NCI-H82 treated with DMSO at 0.1 percent for 48 hours (cell line): Measurements from ENCODE around the gene UPK2.

ENCODE experiments used
- DNase-seq: peaks from one replicate; lab custom pipeline; 2025; ENCODE audit not compliant: unreplicated experiment; lab: John Stamatoyannopoulos, UW

The UPK2 gene

GRCh38 chr11:118917481-118918127, 38.5 kb upstream of the UPK2 start:
- no peak for DNase-seq

GRCh38 chr11:118918128-118918685, 37.9 kb upstream of the UPK2 start:
- no peak for DNase-seq

GRCh38 chr11:118918686-118919280, 37.3 kb upstream of the UPK2 start:
- no peak for DNase-seq

GRCh38 chr11:118921121-118921928, 34.8 kb upstream of the UPK2 start:
- DNase-seq: no peak

- DNase-seq: no peak
Measured at GRCh38 chr11:118921929-118922744, 34.0 kb upstream of the UPK2 start.

DNA sequence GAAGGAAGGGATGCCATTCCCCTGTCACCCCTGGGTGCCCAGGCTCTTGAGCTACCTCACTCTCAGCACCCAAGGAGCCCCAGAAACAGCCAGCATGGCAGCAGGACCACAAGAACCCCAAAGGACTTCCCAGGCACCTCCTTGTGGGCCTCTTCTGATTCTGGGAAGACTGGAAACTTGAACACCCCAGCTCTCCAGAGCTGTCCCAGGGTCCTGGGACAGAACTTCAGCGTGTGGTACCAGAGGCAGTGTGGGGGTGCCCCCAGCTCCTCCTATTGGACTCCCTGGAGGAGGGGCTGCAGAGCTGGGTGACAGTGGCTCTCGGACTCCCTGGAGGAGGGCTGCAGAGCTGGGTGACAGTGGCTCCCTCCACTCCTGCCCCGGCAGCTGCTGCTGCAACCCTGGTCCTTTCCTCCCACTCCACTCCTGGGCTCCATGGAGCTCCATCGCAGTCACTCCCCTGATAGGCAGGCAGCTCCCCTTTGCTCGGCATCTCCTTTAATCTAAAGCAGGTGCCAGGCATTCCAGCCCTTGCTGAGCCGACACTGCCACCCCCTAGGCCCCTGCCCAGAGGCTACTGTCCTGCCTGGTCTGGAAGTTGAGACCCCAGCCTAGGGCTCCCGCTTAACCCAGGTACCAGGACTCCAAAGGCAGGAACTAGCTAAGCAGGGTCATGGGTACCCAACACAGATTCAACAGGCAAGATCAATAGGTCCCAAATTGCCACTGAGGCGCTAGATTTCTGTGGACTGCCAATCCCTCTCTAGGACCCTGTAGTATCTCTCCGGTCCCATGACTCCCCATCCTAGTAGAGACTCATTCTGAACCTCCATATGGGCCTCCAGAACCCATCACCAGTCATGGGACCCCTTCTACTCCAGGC, 33.1 kb upstream of the UPK2 start:
- no peak for DNase-seq

DNA sequence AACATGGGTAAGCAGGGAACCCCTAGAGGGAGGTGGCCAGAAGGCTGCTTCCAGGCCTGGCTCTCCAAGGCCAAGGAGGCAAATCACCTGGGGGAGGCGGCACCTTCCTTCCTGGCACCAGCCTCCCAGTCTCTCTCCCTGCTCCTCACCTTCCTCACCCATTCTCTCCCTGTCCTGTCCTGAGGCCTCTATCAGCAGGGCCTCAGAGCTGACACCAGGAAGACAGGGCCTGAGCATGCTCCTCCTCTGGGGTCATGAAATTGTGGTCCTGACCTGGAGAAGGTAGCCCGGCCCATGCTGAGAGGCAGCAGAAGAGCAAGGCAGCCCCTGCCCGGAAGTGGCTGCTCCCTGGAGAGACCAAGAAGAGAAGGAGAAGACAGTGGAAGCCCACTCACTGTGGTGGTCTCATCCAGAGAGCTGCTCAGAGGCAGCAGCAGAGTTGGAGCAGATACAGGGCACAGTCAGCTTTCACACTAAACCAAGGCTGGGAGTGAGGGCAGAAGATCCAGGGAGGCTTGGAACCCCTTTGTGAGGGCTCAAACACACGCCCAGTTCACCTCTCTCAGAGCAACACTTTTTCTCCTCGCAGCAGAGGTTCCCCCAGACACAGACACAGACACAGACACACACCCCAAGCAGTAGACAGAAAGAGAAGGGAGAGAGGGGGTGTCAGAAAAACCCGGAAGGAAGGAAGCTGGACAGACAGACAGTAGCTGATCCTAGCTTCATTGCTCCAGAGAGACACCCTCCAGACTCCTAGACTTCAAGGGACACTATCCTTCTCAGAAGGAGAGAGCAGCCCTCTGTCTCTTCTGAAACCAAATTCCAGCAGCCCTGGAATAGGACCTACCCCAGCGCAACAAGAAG, 32.1 kb upstream of the UPK2 start:
- no peak for DNase-seq

- no peak for DNase-seq
Measured at GRCh38 chr11:118924591-118925585, 31.2 kb upstream of the UPK2 start.

DNA sequence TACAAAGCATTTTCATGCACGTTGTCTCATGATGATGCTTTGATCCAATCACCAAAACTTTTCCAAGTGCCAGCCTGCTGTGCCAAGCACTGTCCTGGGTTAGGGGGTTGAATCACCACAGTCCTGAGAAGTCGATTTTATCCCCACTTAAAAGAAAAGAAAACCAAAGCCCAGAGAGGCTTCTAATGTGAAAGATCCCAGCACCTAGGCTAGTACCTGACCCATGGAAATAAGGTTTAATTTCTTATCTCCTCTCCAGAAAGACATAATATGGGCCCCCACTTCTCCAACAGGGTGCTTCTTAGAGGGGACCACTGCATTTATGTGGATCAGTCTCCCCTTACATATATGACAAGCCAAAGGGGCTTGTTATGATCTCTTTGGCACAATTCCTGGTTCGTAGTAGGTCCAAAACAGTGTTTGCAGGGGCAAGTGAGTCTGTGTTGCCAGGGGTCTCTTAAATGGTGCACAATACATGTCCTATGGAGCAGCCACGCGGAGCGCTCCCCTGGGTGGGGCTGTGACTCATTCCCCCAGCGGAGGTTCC, 28.5 kb upstream of the UPK2 start:
- no peak for DNase-seq

- peak; percentile 78 for DNase-seq
Measured at GRCh38 chr11:118928101-118928869, 27.8 kb upstream of the UPK2 start.

- peak; percentile 62 for DNase-seq
Measured at GRCh38 chr11:118928870-118929500, 27.1 kb upstream of the UPK2 start.

DNA sequence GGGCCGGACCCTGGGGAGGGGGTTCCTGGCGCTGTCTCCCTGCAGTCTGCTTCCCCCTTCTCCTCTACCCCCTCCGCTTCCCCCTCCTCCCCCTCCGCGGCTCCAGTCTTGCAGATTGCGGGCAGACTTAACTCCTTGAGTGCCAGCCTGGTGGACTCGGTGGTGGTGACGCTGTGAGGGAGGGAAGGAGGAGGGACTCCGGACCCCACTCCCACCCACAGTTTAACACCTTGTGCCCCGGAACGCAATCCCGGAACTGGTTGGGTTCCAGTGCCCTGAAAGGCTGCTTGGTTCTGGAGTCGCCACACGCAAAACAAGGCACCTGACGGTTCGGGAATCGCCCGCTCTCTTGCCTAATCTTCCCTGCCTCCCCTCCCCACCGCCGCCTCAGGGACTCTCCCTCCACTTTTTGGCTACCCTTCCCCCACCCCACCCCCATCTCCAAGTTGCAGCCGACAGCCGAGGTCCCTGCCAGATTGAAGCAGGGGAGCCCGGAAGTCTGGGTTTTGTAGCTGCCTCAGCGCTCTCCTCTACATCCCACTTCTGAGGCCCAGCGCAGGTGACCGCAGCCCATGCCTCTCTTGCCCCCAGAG, 26.5 kb upstream of the UPK2 start:
- peak; percentile 62 for DNase-seq

GRCh38 chr11:118930094-118930712, 25.9 kb upstream of the UPK2 start:
- DNase-seq: peak; percentile 22

- no peak for DNase-seq
Measured at GRCh38 chr11:118931571-118931970, 24.5 kb upstream of the UPK2 start.

DNA sequence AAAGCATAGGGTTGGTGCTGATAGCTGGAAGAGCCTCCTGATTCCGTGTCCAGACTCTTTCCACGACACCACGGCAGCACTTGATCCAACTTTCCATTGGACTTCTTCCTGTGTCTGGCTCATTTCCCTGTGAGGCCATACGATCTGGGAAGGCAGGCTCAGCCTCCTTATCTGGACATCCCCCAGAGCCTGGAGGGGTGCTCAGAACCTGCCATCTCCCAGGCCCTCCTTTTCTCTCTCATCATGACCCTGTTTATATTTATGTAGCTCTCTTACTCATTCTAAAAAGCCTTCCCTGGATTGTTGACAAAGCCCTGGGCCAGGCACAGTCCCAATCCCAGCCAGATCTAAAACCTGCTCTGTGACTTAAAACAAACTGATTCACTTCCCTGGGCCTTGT, 22.6 kb upstream of the UPK2 start:
- no peak for DNase-seq

GRCh38 chr11:118935376-118935775, 20.7 kb upstream of the UPK2 start:
- no peak for DNase-seq
